Hypothalamus (tissue), 51 donors: ENCODE measurements around the gene ARMC5.

Experiments used
- DNase-seq, 51 donors: peaks; one replicate each; lab custom pipeline; 2025; lab: John Stamatoyannopoulos, UW

ARMC5 gene

GRCh38 chr16:31461201-31461920 is 2.1 kb downstream of the ARMC5 start:
- DNase-seq, result no peak

GRCh38 chr16:31461921-31462804 is 2.9 kb downstream of the ARMC5 start:
- no peak for DNase-seq

- no peak for DNase-seq
Observed at GRCh38 chr16:31464348-31464769, 5.1 kb downstream of the ARMC5 start.

DNA sequence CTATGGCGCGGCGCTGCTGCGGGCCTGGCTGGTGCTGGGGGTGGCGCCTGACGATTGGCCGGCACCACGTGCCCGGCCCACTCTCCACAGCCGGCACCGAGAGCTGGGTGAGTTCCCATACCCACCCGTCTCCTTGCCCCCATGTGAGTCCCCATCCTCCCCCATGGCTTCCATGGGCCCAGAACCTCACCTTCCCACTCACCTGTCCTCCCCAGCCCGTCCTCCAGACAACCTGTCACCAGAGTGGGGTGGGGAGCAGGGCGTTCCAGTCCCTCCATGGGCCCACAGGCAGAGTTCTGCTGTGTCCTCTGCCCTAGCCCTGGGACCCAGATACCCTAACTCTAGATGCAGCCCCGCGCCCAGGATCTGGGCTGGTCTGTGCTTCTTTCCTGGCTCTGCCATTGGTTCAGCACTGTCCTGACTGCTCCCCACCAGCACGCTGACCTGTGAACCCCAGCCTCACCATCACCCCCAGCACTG is 5.5 kb downstream of the ARMC5 start:
- no peak for DNase-seq

DNA sequence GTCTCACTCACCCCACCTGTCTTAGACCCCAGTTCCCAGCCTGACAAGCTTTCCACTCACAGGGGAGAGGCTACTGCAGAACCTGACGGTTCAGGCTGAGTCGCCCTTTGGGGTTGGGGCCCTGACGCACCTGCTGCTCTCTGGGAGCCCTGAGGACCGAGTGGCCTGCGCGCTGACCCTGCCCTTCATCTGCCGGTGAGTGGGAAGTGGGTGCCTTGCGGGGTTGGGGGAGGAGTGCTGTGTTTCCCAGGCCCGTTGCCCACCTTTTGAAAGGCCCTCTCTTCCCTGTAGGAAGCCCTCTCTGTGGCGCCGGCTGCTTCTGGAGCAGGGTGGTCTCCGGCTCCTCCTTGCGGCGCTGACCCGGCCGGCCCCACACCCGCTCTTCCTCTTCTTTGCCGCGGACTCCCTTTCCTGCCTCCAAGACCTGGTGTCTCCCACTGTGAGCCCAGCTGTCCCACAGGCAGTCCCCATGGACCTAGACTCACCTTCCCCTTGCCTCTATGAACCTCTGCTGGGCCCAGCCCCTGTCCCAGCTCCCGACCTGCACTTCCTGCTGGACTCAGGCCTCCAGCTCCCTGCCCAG is 6.6 kb downstream of the ARMC5 start:
- no peak for DNase-seq

GRCh38 chr16:31466381-31466841 is 7.1 kb downstream of the ARMC5 start:
- DNase-seq, result no peak

- DNase-seq, result no peak
Observed at GRCh38 chr16:31467151-31467773, 8.0 kb downstream of the ARMC5 start.

DNA sequence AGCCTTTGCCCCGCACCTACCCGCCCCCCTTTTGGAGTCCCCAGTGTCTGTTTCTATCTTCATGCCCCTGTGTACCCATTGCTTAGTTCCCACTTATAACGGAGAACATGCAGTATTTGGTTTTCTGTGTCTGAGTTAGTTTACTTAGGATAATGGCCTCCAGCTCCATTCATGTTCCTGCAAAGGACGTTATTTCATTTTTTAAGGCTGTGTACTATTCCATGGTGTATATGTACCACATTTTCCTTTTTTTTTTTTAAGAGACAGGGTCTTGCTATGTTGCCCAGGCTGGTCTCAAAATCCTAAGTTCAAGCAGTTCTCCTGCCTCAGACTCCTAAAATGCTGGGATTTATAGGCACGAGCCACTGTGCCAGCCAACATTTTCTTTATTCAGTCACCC is 8.6 kb downstream of the ARMC5 start:
- no peak for DNase-seq

- DNase-seq, result no peak
Observed at GRCh38 chr16:31470615-31471014, 11.3 kb downstream of the ARMC5 start.

GRCh38 chr16:31471241-31471874 is 12.1 kb downstream of the ARMC5 start:
- no peak for DNase-seq

DNA sequence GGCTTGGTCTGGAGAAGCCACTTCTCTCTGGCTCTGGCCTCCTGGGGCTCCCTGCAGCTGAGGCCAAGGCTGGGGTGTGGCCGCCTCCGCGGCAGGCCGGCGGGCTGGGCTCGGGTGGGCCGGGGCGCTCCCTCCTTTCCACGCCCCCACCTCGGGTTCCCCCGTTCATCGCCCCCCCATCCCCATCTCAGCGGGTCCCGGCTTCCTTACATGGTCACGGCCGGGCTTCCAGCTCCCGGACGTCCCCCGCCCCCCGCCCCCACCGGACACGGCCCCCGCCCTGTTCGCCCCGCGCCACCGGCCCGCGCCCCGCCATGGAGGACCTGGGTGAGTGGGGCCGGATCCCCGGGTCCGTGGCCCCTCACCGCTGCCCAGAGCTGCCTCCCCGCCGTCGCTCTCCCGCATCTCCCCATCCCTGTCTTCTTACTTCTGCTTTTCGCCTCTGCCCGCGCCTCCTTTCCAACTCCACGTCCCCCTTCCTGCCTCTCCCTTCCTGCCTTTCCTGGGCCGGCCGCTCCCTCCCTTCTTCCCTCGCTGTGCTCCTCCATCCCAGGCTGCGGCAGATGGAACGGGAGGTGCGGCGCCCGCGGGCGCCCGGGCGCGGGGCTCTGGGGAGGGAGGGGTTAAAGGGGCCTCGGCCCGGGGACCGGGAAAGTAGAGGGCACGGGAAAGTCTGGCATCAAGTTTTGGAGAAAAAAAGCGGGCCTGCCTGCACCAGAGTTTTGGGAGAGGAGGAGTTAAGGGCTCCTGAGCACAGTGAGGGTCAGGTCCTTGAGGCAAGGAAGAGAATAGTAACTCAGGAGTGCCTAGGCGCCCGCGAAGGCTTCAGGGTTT is 12.8 kb downstream of the ARMC5 start, which contains the start of gene TGFB1I1:
TGFB1I1 (plus strand) TSS at position 278 of the 834 bp plus-strand sequence; CDS start at position 315, 37 bp downstream.
- no peak for DNase-seq

DNA sequence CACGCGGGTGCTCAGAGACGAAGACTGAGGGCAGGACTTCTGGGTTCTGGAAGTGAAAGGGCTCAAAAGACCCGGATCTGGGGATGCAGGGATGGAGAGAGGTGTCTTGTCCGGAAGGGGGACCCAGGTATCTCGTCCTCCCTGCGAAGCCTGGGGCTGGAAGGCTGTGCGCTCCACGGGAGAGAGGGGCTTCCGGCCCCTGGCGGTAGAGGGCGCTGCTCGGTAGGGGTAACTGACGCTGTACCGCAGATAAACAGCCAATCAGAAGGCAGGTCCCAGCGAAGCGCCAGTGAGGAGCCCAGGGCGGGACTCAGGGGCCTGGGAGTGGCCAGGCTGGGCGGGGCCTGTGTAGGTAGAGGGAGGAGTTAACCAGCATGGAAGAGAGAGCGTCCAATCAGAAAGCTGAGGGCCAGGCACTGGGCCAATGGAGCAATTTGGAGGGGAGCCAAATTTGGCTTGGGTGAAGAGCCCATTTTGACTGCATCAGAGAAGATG is 13.5 kb downstream of the ARMC5 start:
- DNase-seq, result peak in 3 of 51 donors; percentile 7 to 42 (median 26)

- DNase-seq, result no peak
Observed at GRCh38 chr16:31473264-31473984, 14.1 kb downstream of the ARMC5 start.

- peak in 2 of 51 donors; percentile 6 to 9 for DNase-seq
Observed at GRCh38 chr16:31474173-31474714, 14.9 kb downstream of the ARMC5 start.

DNA sequence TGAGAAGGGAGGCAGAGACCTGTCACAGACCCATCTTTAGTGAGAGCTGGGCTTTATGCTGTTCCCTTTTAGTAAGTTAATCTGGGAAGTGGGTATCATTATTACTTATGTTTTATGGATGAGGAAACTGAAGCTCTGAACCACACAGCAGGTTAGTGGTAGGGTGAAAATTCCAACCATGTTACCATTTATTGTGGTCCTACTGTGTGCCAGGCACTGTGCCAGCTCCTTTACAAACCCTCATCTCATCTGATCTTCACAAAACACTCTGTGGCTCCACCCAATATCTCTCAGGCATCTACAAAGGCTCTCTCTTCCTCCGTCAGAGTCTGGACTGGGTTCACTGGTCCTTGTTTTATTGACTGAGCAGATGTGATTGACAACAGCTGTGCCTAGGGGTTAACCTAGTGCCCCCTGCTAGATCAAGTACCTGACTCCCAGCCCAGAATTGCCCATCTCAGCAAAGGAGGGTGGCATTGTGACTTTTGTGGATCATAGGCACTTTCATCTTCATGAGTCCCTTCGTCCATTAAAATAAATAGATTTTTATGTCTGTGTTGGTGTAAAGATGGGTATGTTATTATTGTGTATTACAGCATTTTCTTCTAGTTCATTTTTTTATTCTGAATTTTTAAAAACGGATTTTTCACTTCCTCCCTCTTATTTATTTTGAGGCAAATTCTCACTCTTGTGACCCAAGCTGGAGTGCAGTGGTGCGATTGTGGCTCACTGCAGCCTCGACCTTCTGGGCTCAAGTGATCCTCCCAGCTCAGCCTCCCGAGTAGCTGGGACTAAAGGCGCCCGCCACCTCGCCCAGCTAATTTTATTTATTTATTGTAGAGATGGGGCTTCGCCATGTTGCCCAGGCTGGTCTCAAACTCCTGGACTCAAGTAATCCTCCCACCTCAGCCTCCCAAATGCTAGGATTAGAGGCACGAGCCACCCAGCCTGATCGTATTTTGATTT is 15.8 kb downstream of the ARMC5 start:
- no peak for DNase-seq

GRCh38 chr16:31475946-31476302 is 16.6 kb downstream of the ARMC5 start:
- no peak for DNase-seq
